GM12878 (cell line): Measurements from ENCODE around the gene CORO2B. TPM values are rescaled to one million over a fixed set of nuclear protein-coding genes. Genes with fewer than 3 reads are reported as not detected.

Source experiments
- ATAC-seq: fragments of 200-7000 bp; cut with Tn5 transposase; 3 replicates; pipeline ENCODE4 v1.9.1; 2020; ENCODE audit warnings: mild to moderate bottlenecking, moderate library complexity
- BruUV-seq: library from RNA; stranded (reverse); fragments of 400-500 nt; replicated peaks from 2 replicates; lab custom pipeline; 2021; lab: Mats Ljungman, UMichigan
- CTCF ChIA-PET: fragments of 300-600 bp; sonication (Branson Sonifier 250); formaldehyde crosslinking; extraction: SDS; loops from one replicate; lab custom pipeline; 2021; ENCODE audit warnings: inconsistent platforms; lab: Yijun Ruan, JAX
- POLR2A ChIA-PET: fragments of 350-600 bp; formaldehyde crosslinking; extraction: SDS; loops from one replicate; lab custom pipeline; 2021; ENCODE audit warnings: inconsistent platforms; lab: Charles Lee
- RAD21 ChIA-PET: fragments of 300-600 bp; sonication (Branson Sonifier 250); formaldehyde crosslinking; loops from one replicate; lab custom pipeline; 2023; ENCODE audit warnings: antibody characterized with exemption; ENCODE audit not compliant: unreplicated experiment; lab: Charles Lee
- SMC1A ChIA-PET: fragments of 300-600 bp; sonication (Branson Sonifier 250); formaldehyde crosslinking; loops from one replicate; lab custom pipeline; 2023; ENCODE audit not compliant: unreplicated experiment, uncharacterized antibody; lab: Charles Lee
- DNase-seq: peaks from one replicate; pipeline ENCODE4 v3.0.0-alpha.2; 2011; ENCODE audit warnings: low read depth, low spot score
- FAIRE-seq: peaks from 3 replicates; lab custom pipeline; 2011; peaks lifted over from hg19 to GRCh38; lab: Jason Lieb, UNC
- H2AFZ ChIP-seq: 2 replicates; pipeline ENCODE4 v1.6.0; 2011; ENCODE audit warnings: low read depth, low read length, control low read depth; ENCODE audit not compliant: control insufficient read depth
- H3K27ac ChIP-seq: 2 replicates; pipeline ENCODE4 v1.5.1; 2011; ENCODE audit warnings: control low read depth; ENCODE audit not compliant: control insufficient read depth, insufficient read depth
- H3K27me3 ChIP-seq, 2 experiments: replicated peaks in 1 of 2; 2 replicates each; pipeline versions ENCODE4 v1.6.0 to v1.6.1; 2011; ENCODE audit warnings: low read length in 1 of 2; ENCODE audit not compliant: control insufficient read depth in 2 of 2, insufficient read depth in 2 of 2
- H3K36me3 ChIP-seq, 2 experiments: 2 replicates each; pipeline ENCODE4 v1.5.1; 2011; ENCODE audit warnings: low read length in 1 of 2; ENCODE audit not compliant: control insufficient read depth in 2 of 2, insufficient read depth in 2 of 2
- H3K4me1 ChIP-seq: 2 replicates; pipeline ENCODE4 v1.6.1; 2011; ENCODE audit warnings: mild to moderate bottlenecking, low read length, moderate library complexity, mixed read lengths; ENCODE audit not compliant: control insufficient read depth, insufficient read depth
- H3K4me2 ChIP-seq: 2 replicates; pipeline ENCODE4 v1.6.0; 2011; ENCODE audit warnings: control low read depth; ENCODE audit not compliant: control insufficient read depth, insufficient read depth
- H3K4me3 ChIP-seq: fragments of 200-600 bp; sonication (generic); 2 replicates; pipeline ENCODE4 v1.5.1; 2016
- H3K79me2 ChIP-seq: 2 replicates; pipeline ENCODE4 v1.6.0; 2011; ENCODE audit warnings: low read length; ENCODE audit not compliant: control insufficient read depth, insufficient read depth
- H3K9ac ChIP-seq: 2 replicates; pipeline ENCODE4 v1.8.0; 2011; ENCODE audit warnings: low read length, control low read depth, mixed read lengths; ENCODE audit not compliant: control insufficient read depth, insufficient read depth
- H3K9me3 ChIP-seq: replicated peaks from 3 replicates; pipeline ENCODE4 v1.5.1; 2011; ENCODE audit warnings: mild to moderate bottlenecking, low read length; ENCODE audit not compliant: control insufficient read depth, insufficient read depth
- H4K20me1 ChIP-seq: 2 replicates; pipeline ENCODE4 v1.6.0; 2011; ENCODE audit not compliant: control insufficient read depth, insufficient read depth
- BCL11A ChIP-seq: IDR thresholded peaks from 2 replicates; pipeline ENCODE4 v1.6.1; 2011; ENCODE audit warnings: low read depth, low read length
- CEBPZ ChIP-seq: fragments of 150-350 bp; IDR thresholded peaks from 2 replicates; pipeline ENCODE4 v1.6.1; 2016; ENCODE audit warnings: low read depth, low read length
- CHD1 ChIP-seq: IDR thresholded peaks from 2 replicates; pipeline ENCODE4 v1.6.1; 2012; ENCODE audit warnings: low read depth, low read length, improper control_type of control experiment
- HDGF ChIP-seq: fragments of 450-650 bp; IDR thresholded peaks from 2 replicates; pipeline ENCODE4 v1.6.1; 2016; ENCODE audit warnings: antibody characterized with exemption
- IRF4 ChIP-seq: IDR thresholded peaks from 2 replicates; pipeline ENCODE4 v1.6.1; 2011; ENCODE audit warnings: low read depth, low read length
- NKRF ChIP-seq: fragments of 450-650 bp; conservative IDR thresholded peaks from 2 replicates; pipeline ENCODE4 v1.6.1; 2017; ENCODE audit warnings: mild to moderate bottlenecking, moderate library complexity
- PAX5 ChIP-seq: IDR thresholded peaks from 2 replicates; pipeline ENCODE4 v1.6.1; 2011; ENCODE audit warnings: low read depth, low read length, borderline replicate concordance
- PML ChIP-seq: IDR thresholded peaks from 2 replicates; pipeline ENCODE4 v1.6.1; 2012; ENCODE audit warnings: low read length, inconsistent platforms
- RAD21 ChIP-seq: IDR thresholded peaks from 2 replicates; pipeline ENCODE4 v1.6.1; 2011; ENCODE audit warnings: mild to moderate bottlenecking, low read depth, low read length, moderate library complexity; ENCODE audit not compliant: insufficient read depth
- RBBP5 ChIP-seq: fragments of 200-600 bp; sonication (generic); conservative IDR thresholded peaks from 2 replicates; pipeline ENCODE4 v1.6.1; 2016
- RELA ChIP-seq: fragments of 450-650 bp; IDR thresholded peaks from 2 replicates; pipeline ENCODE4 v1.8.0; 2014; ENCODE audit warnings: borderline replicate concordance; ENCODE audit not compliant: partially characterized antibody
- STAT3 ChIP-seq: IDR thresholded peaks from 2 replicates; pipeline ENCODE4 v1.6.1; 2011; ENCODE audit warnings: low read depth, low read length, improper control_type of control experiment
- ZNF217 ChIP-seq: fragments of 450-650 bp; IDR thresholded peaks from 2 replicates; pipeline ENCODE4 v1.6.1; 2017; ENCODE audit warnings: antibody characterized with exemption, mild to moderate bottlenecking
- ZNF687 ChIP-seq: fragments of 450-650 bp; IDR thresholded peaks from 2 replicates; pipeline ENCODE4 v1.6.1; 2017; ENCODE audit warnings: mild to moderate bottlenecking, moderate library complexity
- WGBS: methylation state at CpG from one replicate; pipeline ENCODE4 v1.1.6; 2016; ENCODE audit warnings: low lambda C conversion rate; ENCODE audit not compliant: insufficient replicate concordance, insufficient coverage; ENCODE audit errors: missing lambda C conversion rate; 5-methylcytosine and 5-hydroxymethylcytosine counted together
- in situ Hi-C: fragments of 300-500 bp; cut with MboI; formaldehyde crosslinking; loops from 9 replicates; pipeline ENCODE4 v1.14.3; 2018; ENCODE audit warnings: mixed read lengths
- intact Hi-C: fragments of 100-400 bp; cut with micrococcal nuclease; formaldehyde crosslinking; loops from one replicate; pipeline ENCODE4 v1.14.2; 2022; ENCODE audit not compliant: unreplicated experiment
- polyA plus RNA-seq, 11 experiments: library from polyadenylated mRNA; depleted of rRNA in 4 of 11; unstranded in 6 of 11; stranded (reverse) in 5 of 11; fragments of >200 nt; fragmentation: Nextera tagmentation in 4 of 11; fragmentation: Illumina TruSeq in 1 of 11; extraction: Ambion mirVana in 4 of 11; extraction: Trizol in 1 of 11; gene quantifications; 1 replicate in 1 of 11; 2 replicates in 10 of 11; pipeline versions ENCODE4 v1.2.1 to v1.2.3, GENCODE V29; 2011 to 2016; ENCODE audit warnings: inconsistent platforms in 2 of 11, missing spikeins in 2 of 11, low read depth in 1 of 11
- total RNA-seq, 4 experiments: library from RNA; depleted of rRNA in 3 of 4; stranded (reverse); fragments of >200 nt in 3 of 4; fragmentation: Illumina TruSeq in 1 of 4; extraction: Trizol in 1 of 4; gene quantifications; 2 replicates each; pipeline versions ENCODE4 v1.2.1 to v1.2.3, GENCODE V29; 2013 to 2021
- TF ChIP-seq, protein P1 (sequence below): IDR thresholded peaks from 2 replicates; pipeline ENCODE4 v1.6.1; 2012; ENCODE audit warnings: low read depth, low read length, improper control_type of control experiment

Gene CORO2B
- total and polyA plus RNA-seq, 10 of the 15 experiments (the other 5 are each of a cell fraction or from before 2014, with no cell fraction given), result 0.05 to 0.73 (median 0.13) TPM; not detected in 4

DNA sequence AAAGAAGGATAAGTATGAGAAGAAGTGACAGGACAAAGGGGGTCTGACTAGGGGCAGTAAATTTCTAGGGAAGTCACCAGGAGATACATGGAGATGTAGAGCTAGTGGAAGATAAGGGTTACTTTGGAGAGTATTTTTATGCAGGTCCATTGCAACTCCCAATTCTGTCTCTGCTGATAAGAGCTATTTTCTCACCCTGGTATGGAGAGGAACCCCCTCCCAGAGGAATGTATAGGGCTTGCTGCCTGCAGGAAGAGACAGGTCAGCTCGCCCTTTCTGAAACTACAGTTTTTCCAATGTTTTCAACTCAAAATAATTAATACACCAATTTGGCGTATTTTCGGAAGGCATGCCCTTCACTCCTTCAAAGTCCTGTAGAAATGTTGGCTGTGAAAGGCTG is 11.4 kb upstream of the CORO2B start:
- H4K20me1 ChIP-seq, result no peaks in the 10 kb centered on the region
- POLR2A ChIA-PET, result interaction anchor here (0.6 kb wide), 1 partner anchor 95 kb away, joined by 3 read pairs; no protein-coding TSS in a partner anchor
- ATAC-seq, result no peak
- in situ Hi-C loops, result no loop called here
- H3K9me3 ChIP-seq, result no peaks in the 10 kb centered on the region
- no peak overlapping the region for H3K9ac ChIP-seq
- no peak overlapping the region for H3K4me2 ChIP-seq
- H3K4me1 ChIP-seq, result no peaks in the 10 kb centered on the region
- TF ChIP-seq HDGF (no peak), CEBPZ (no peak), STAT3 (no peak), RBBP5 (no peak), IRF4 (no peak), RELA (no peak), PML (no peak), NKRF (no peak), ZNF687 (no peak), PAX5 (no peak), ZNF217 (no peak), CHD1 (no peak), BCL11A (no peak), RAD21 (no peak)
- TF ChIP-seq, protein P1, sequence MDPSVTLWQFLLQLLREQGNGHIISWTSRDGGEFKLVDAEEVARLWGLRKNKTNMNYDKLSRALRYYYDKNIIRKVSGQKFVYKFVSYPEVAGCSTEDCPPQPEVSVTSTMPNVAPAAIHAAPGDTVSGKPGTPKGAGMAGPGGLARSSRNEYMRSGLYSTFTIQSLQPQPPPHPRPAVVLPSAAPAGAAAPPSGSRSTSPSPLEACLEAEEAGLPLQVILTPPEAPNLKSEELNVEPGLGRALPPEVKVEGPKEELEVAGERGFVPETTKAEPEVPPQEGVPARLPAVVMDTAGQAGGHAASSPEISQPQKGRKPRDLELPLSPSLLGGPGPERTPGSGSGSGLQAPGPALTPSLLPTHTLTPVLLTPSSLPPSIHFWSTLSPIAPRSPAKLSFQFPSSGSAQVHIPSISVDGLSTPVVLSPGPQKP, result no peak
- TF ChIP-seq, all 136 proteins: peak for 0
- SMC1A ChIA-PET, result interaction anchor here (0.5 kb wide), 1 partner anchor 10 kb away, joined by 3 read pairs; no protein-coding TSS in a partner anchor
- DNase-seq (no peak), FAIRE-seq (no peak)
- Histone ChIP-seq H3K4me3 (no peak overlapping the region), H3K79me2 (no peaks in the 10 kb centered on the region), H3K27me3 (peaks cover 3% of the 10 kb centered on the region in 2 experiments; a peak in 3 of 4 replicates), H3K27ac (no peak overlapping the region), H3K36me3 (no peaks in the 10 kb centered on the region), H2AFZ (no peak overlapping the region)
- WGBS, result 63% methylated on average over 3 of the region's 3 CpGs
- BruUV-seq, result no TSS peak
- intact Hi-C loops, result no loop called here
- RAD21 ChIA-PET, result no interaction called here
- CTCF ChIA-PET, result interaction anchor here (1.5 kb wide), 1 partner anchor 106 kb away, joined by 3 read pairs; no protein-coding TSS in a partner anchor
